HepG2 (cell line): ENCODE measurements around the gene TBXA2R. TPM values are rescaled to one million over a fixed set of nuclear protein-coding genes. Genes with fewer than 3 reads are reported as not detected.

Experiments
- CSRNP1 ChIP-seq: sonication (generic); formaldehyde crosslinking; IDR thresholded peaks from 2 replicates; pipeline ENCODE4 v1.8.1; 2023; ENCODE audit warnings: mild to moderate bottlenecking, missing genetic modification reagents
- FOXA3 ChIP-seq: IDR thresholded peaks from 2 replicates; pipeline ENCODE4 v1.6.1; 2016; ENCODE audit warnings: missing genetic modification reagents, missing compliant biosample characterization
- KIAA2018 ChIP-seq: sonication (generic); formaldehyde crosslinking; IDR thresholded peaks from 2 replicates; pipeline ENCODE4 v1.5.0; 2020; ENCODE audit warnings: mild to moderate bottlenecking, missing genetic modification reagents, borderline replicate concordance
- MAX ChIP-seq: IDR thresholded peaks from 2 replicates; pipeline ENCODE4 v1.6.1; 2012; ENCODE audit warnings: inconsistent platforms
- MXD3 ChIP-seq: IDR thresholded peaks from 2 replicates; pipeline ENCODE4 v1.6.1; 2016; ENCODE audit warnings: mild to moderate bottlenecking, missing biosample characterization, missing genetic modification reagents
- NCOA2 ChIP-seq: sonication (generic); formaldehyde crosslinking; IDR thresholded peaks from 2 replicates; pipeline ENCODE4 v1.8.0; 2022; ENCODE audit warnings: inconsistent platforms
- NR0B2 ChIP-seq: sonication (generic); formaldehyde crosslinking; IDR thresholded peaks from 2 replicates; pipeline ENCODE4 v1.4.0; 2020; ENCODE audit warnings: mild to moderate bottlenecking, missing genetic modification reagents
- PTBP1 ChIP-seq: fragments of 200-400 bp; formaldehyde crosslinking; IDR thresholded peaks from 2 replicates; pipeline ENCODE4 v1.6.1; 2018; ENCODE audit warnings: low read length, low read depth; ENCODE audit not compliant: poor library complexity, severe bottlenecking
- REST ChIP-seq, 2 experiments: IDR thresholded peaks; 2 replicates each; pipeline ENCODE4 v1.6.1; 2011 to 2012; ENCODE audit warnings: low read length in 2 of 2, borderline replicate concordance in 1 of 2, low read depth in 1 of 2, mild to moderate bottlenecking in 1 of 2, moderate library complexity in 1 of 2
- ZNF12 ChIP-seq: sonication (generic); formaldehyde crosslinking; IDR thresholded peaks from 2 replicates; pipeline ENCODE4 v1.5.0; 2020; ENCODE audit warnings: missing genetic modification reagents
- ZNF431 ChIP-seq: sonication (generic); formaldehyde crosslinking; IDR thresholded peaks from 2 replicates; pipeline ENCODE4 v1.9.0; 2022; ENCODE audit warnings: missing genetic modification reagents, low read depth, mild to moderate bottlenecking, borderline replicate concordance
- ZSCAN20 ChIP-seq: sonication (generic); formaldehyde crosslinking; IDR thresholded peaks from 2 replicates; pipeline ENCODE4 v1.4.0; 2020; ENCODE audit warnings: missing genetic modification reagents, mild to moderate bottlenecking, borderline replicate concordance
- polyA plus RNA-seq, 8 experiments: library from polyadenylated mRNA; depleted of rRNA in 3 of 8; stranded (reverse) in 7 of 8; unstranded in 1 of 8; fragments of >200 nt; fragmentation: Illumina TruSeq in 4 of 8; extraction: Trizol in 4 of 8; gene quantifications; 2 replicates each; pipeline versions ENCODE4 v1.2.1 to v1.2.3, GENCODE V29; 2011 to 2016; ENCODE audit warnings: low read depth in 4 of 8, missing spikeins in 1 of 8, mixed read lengths in 1 of 8; ENCODE audit not compliant: insufficient read depth in 1 of 8
- total RNA-seq, 5 experiments: library from RNA; depleted of rRNA; stranded (reverse); fragments of >200 nt; fragmentation: Illumina TruSeq; extraction: Trizol; gene quantifications; 2 replicates each; pipeline ENCODE4 v1.2.3, GENCODE V29; 2016; ENCODE audit warnings: low read depth in 1 of 5

Gene TBXA2R
- total and polyA plus RNA-seq, 2 of the 13 experiments (the other 11 are each of a cell fraction or from before 2014, with no cell fraction given) = 0.09 TPM; not detected in 1

- TF ChIP-seq KIAA2018 (CRISPR knock-in tag) (no peak), PTBP1 (no peak), MXD3 (CRISPR knock-in tag) (no peak), CSRNP1 (peak; percentile 11; the same call in 1 of the 2 replicates), REST (IDR thresholded peaks at IDR 0.05; ENCODE audit: borderline replicate concordance in 1 of 2, low read depth in 1 of 2, low read length in 2 of 2) (no peak), ZNF431 (CRISPR knock-in tag) (no peak), MAX (peak; percentile 37), NR0B2 (no peak), FOXA3 (CRISPR knock-in tag) (peak; percentile 23; the same call in 1 of the 2 replicates), ZNF12 (CRISPR knock-in tag) (no peak), ZSCAN20 (CRISPR knock-in tag) (peak; percentile 67; the same call in 1 of the 2 replicates), NCOA2 (CRISPR knock-in tag) (no peak)
These were observed 49.0 kb downstream of the TBXA2R start, which contains the start of gene MFSD12 (continued) for GRCh38 chr19:3557461-3558248.
